Parathyroid adenoma (tissue), 2 donors: Measurements from ENCODE around the gene VCAM1.
"Not testable (repeated sequence)": the region's sequence is repeated elsewhere in the genome, so short reads cannot be mapped to it uniquely, and the experiment has no call there.

Experiments used
- H2AFZ ChIP-seq: fragments of 300-600 bp; sonication (generic); one replicate; pipeline ENCODE4 v1.7.0; 2017; ENCODE audit warnings: antibody characterized with exemption, mild to moderate bottlenecking
- H3K27ac ChIP-seq: fragments of 300-600 bp; sonication (generic); one replicate; pipeline ENCODE4 v1.7.0; 2017
- H3K27me3 ChIP-seq: fragments of 300-600 bp; sonication (generic); one replicate; pipeline ENCODE4 v1.7.0; 2017; ENCODE audit warnings: low read length; ENCODE audit not compliant: control insufficient read depth, insufficient read depth
- H3K36me3 ChIP-seq: fragments of 300-600 bp; sonication (generic); one replicate; pipeline ENCODE4 v1.7.0; 2017; ENCODE audit warnings: low read length; ENCODE audit not compliant: control insufficient read depth, insufficient read depth
- H3K4me1 ChIP-seq: fragments of 300-600 bp; sonication (generic); one replicate; pipeline ENCODE4 v1.7.0; 2017; ENCODE audit warnings: control low read depth
- H3K4me2 ChIP-seq: fragments of 300-600 bp; sonication (generic); one replicate; pipeline ENCODE4 v1.7.0; 2017; ENCODE audit warnings: low read length
- H3K4me3 ChIP-seq: fragments of 300-600 bp; sonication (generic); one replicate; pipeline ENCODE4 v1.7.0; 2017; ENCODE audit warnings: low read depth, low read length
- H3K79me2 ChIP-seq: fragments of 300-600 bp; sonication (generic); one replicate; pipeline ENCODE4 v1.7.0; 2017; ENCODE audit warnings: control low read depth
- H3K9ac ChIP-seq: fragments of 300-600 bp; sonication (generic); one replicate; pipeline ENCODE4 v1.7.0; 2017; ENCODE audit warnings: mild to moderate bottlenecking
- H3K9me3 ChIP-seq: fragments of 300-600 bp; sonication (generic); one replicate; pipeline ENCODE4 v1.7.0; 2017; ENCODE audit warnings: low read length; ENCODE audit not compliant: control insufficient read depth
- CTCF ChIP-seq: fragments of 300-600 bp; sonication (generic); IDR thresholded peaks from one replicate; pipeline ENCODE4 v1.7.0; 2017; ENCODE audit warnings: antibody characterized with exemption, mild to moderate bottlenecking
- donor health status: primary hyperparathyroidism.

VCAM1 gene

DNA sequence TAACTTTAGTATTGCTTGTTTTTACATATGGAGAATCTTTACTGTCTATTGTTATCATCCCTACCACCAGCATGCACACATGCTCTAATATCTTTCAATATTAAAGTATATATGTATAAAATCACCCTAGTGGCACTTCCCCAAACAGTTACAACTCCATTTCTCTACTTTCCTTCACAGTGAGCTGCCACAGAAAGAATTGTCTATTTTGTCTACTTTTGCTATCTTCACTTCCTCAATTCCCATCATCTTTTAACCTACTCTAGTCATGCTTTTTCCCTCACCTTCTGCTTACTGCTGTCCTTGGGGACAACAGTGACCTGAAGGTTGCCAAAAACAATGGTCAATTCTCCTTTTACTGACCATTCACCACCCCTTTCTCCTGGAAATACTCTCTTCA, 59.2 kb downstream of the VCAM1 start:
- Histone ChIP-seq H3K27me3 (no peaks in the 10 kb centered on the region), H3K4me3 (no peak overlapping the region), H3K27ac (no peak overlapping the region), H3K4me2 (no peak overlapping the region), H3K36me3 (no peaks in the 10 kb centered on the region), H2AFZ (no peak overlapping the region), H3K4me1 (no peaks in the 10 kb centered on the region), H3K79me2 (no peaks in the 10 kb centered on the region), H3K9me3 (no peaks in the 10 kb centered on the region), H3K9ac (no peak overlapping the region)
- TF ChIP-seq CTCF, result no peak

GRCh38 chr1:100780814-100781213, 61.3 kb downstream of the VCAM1 start:
- Histone ChIP-seq H3K9me3 (no peaks in the 10 kb centered on the region), H3K9ac (no peak overlapping the region), H3K4me3 (no peak overlapping the region), H2AFZ (no peak overlapping the region), H3K36me3 (no peaks in the 10 kb centered on the region), H3K27ac (no peak overlapping the region), H3K27me3 (no peaks in the 10 kb centered on the region), H3K79me2 (no peaks in the 10 kb centered on the region), H3K4me2 (no peak overlapping the region), H3K4me1 (no peaks in the 10 kb centered on the region)
- no peak for TF ChIP-seq CTCF

GRCh38 chr1:100781728-100782127, 62.2 kb downstream of the VCAM1 start:
- not testable (repeated sequence) for H3K27me3 ChIP-seq, H2AFZ ChIP-seq, H3K79me2 ChIP-seq, H3K4me2 ChIP-seq, H3K36me3 ChIP-seq, H3K4me1 ChIP-seq, H3K9me3 ChIP-seq, H3K27ac ChIP-seq, H3K4me3 ChIP-seq, H3K9ac ChIP-seq

GRCh38 chr1:100782473-100783039, 63.0 kb downstream of the VCAM1 start:
- TF ChIP-seq CTCF, result no peak
- H3K79me2 ChIP-seq, result no peaks in the 10 kb centered on the region

DNA sequence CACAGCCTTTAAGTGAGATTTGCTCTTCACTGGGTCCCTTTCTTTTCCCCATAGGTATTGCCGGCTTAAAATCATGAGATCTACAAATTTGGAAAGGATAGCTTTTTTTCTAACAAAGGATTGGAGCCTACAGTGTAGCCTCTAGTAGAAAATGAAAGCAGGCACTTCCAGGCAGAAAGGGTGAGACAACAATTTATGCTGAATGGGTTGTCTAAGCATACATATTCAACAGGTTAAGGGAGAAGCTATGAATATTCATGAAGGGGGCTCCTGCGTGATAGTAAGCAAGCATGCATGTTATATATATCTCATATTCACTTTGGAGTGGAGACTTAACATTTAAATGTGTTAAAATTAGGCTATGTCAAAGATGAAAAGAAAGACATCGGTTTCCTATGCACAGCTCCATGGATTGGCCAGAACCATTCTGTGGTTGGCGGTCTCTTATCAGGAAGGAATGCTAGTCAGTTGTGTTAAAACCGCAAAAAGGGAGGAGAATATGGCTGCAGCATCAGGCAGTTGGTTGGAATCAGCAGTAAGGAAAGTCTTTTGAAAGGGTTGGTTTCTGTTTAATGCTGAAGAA, 66.0 kb downstream of the VCAM1 start:
- Histone ChIP-seq H3K4me1 (no peaks in the 10 kb centered on the region), H3K9ac (no peak overlapping the region), H2AFZ (no peak overlapping the region), H3K27me3 (no peaks in the 10 kb centered on the region), H3K36me3 (no peaks in the 10 kb centered on the region), H3K4me3 (no peak overlapping the region), H3K9me3 (no peaks in the 10 kb centered on the region), H3K27ac (no peak overlapping the region), H3K4me2 (no peak overlapping the region), H3K79me2 (no peaks in the 10 kb centered on the region)
- TF ChIP-seq CTCF, result no peak

More at GRCh38 chr1:100782473-100783039, 63.0 kb downstream of the VCAM1 start:
- Histone ChIP-seq H3K9me3 (no peaks in the 10 kb centered on the region), H3K27ac (no peak overlapping the region), H3K36me3 (no peaks in the 10 kb centered on the region), H3K4me3 (no peak overlapping the region), H3K9ac (no peak overlapping the region), H3K27me3 (no peaks in the 10 kb centered on the region), H2AFZ (no peak overlapping the region), H3K4me2 (no peak overlapping the region), H3K4me1 (no peaks in the 10 kb centered on the region)
